Epithelial cell of proximal tubule (primary cell): ENCODE data around the gene ADCY3. TPM values are rescaled to one million over a fixed set of nuclear protein-coding genes. Genes with fewer than 3 reads are reported as not detected.
"Not testable (repeated sequence)": the region's sequence is repeated elsewhere in the genome, so short reads cannot be mapped to it uniquely, and the experiment has no call there.

Experiments used
- DNase-seq: peaks from one replicate; pipeline ENCODE4 v3.0.0-alpha.2; 2011; ENCODE audit warnings: low read depth
- H3K4me3 ChIP-seq: 2 replicates; pipeline ENCODE4 v1.5.1; 2011; ENCODE audit warnings: low read depth, mild to moderate bottlenecking, low read length
- total RNA-seq: library from RNA; depleted of rRNA; stranded (reverse); fragments of >200 nt; gene quantifications from 2 replicates; pipeline ENCODE4 v1.2.3, GENCODE V29; 2015
- TF ChIP-seq, protein P1 (sequence below): conservative IDR thresholded peaks from 2 replicates; pipeline ENCODE4 v1.5.1; 2012; ENCODE audit warnings: low read depth, mild to moderate bottlenecking, low read length

The ADCY3 gene
- total RNA-seq, 1 donor from 2014 or later: 18.7 TPM

- TF ChIP-seq, protein P1, sequence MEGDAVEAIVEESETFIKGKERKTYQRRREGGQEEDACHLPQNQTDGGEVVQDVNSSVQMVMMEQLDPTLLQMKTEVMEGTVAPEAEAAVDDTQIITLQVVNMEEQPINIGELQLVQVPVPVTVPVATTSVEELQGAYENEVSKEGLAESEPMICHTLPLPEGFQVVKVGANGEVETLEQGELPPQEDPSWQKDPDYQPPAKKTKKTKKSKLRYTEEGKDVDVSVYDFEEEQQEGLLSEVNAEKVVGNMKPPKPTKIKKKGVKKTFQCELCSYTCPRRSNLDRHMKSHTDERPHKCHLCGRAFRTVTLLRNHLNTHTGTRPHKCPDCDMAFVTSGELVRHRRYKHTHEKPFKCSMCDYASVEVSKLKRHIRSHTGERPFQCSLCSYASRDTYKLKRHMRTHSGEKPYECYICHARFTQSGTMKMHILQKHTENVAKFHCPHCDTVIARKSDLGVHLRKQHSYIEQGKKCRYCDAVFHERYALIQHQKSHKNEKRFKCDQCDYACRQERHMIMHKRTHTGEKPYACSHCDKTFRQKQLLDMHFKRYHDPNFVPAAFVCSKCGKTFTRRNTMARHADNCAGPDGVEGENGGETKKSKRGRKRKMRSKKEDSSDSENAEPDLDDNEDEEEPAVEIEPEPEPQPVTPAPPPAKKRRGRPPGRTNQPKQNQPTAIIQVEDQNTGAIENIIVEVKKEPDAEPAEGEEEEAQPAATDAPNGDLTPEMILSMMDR: no peak
- no peak overlapping the region for H3K4me3 ChIP-seq
- DNase-seq: no peak
These were observed 113.4 kb downstream of the ADCY3 start for GRCh38 chr2:24806661-24807036.

DNA sequence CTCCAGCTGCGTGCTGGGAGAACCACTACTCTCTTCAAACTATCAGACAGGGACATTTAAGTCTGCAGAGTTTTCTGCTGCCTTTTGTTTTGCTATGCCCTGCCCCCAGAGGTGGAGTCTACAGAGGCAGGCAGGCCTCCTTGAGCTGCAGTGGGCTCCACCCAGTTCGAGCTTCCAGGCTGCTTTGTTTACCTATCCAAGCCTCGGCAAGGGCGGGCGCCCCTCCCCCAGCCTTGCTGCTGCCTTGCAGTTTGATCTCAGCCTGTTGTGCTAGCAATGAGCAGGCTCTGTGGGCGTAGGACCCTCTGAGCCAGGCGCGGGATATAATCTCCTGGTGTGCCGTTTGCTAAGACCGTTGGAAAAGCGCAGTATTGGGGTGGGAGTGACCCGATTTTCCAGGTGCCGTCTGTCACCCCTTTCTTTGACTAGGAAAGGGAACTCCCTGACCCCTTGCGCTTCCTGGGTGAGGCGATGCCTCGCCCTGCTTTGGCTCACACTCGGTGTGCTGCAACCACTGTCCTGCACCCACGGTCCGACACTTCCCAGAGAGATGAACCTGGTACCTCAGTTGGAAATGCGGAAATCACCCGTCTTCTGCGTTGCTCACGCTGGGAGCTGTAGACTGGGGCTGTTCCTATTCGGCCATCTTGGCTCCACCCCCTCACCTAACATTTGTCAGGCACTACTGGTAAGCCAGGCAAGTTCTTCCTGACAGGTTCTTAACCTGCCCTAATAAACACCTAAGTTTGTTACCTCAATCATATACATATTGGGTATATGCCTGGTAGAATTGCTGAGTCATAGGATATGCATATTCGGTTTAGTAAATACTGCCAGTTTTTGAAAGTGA, 114.0 kb downstream of the ADCY3 start:
- H3K4me3 ChIP-seq, DNase-seq: not testable (repeated sequence)

DNA sequence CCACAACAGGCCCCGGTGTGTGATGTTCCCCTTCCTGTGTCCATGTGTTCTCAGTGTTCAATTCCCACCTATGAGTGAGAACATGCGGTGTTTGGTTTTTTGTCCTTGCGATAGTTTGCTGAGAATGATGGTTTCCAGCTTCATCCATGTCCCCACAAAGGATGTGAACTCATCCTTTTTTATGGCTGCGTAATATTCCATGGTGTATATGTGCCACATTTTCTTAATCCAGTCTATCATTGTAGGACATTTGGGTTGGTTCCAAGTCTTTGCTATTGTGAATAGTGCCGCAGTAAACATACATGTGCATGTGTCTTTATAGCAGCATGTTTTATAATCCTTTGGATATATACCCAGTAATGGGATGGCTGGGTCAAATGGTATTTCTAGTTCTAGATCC, 119.5 kb downstream of the ADCY3 start:
- DNase-seq, H3K4me3 ChIP-seq: not testable (repeated sequence)

- DNase-seq: no peak
- no peak overlapping the region for H3K4me3 ChIP-seq
- TF ChIP-seq, protein P1: no peak
These were observed 122.4 kb downstream of the ADCY3 start for GRCh38 chr2:24797644-24798043.

DNA sequence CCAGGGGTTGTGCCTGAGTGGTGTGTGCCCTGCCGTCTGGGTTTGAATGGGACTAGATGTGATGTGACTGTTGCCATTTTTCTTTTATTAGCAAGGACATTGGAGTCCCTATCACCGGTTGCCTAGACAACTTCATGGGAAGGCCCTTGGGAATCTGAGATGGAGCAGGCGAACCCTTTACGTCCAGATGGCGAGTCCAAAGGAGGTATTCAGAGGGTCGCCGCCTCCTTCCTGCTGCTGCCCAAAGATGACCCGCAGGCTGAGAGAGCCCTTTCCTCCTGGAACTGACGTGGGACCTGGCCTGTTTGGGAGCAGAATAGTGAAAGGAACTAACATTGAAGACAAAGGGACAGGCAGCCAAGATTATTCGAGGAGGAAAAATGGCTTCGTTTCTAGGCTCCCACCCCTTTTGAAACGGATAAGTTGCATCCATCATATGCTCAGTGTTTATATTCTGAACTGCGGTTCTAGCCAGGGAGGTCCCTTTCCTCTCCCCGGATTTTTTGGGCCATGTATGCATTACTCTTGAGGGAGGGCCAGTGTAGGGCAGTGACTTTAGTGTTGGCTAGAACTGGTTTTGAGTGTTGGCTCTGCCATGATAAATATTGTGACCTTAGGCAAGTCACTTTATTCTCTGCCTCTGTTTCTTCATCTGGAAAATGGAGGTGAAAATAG, 126.1 kb downstream of the ADCY3 start:
- no peak for DNase-seq
- H3K4me3 ChIP-seq: peak overlapping the region; percentile 90
- TF ChIP-seq, protein P1: no peak

DNA sequence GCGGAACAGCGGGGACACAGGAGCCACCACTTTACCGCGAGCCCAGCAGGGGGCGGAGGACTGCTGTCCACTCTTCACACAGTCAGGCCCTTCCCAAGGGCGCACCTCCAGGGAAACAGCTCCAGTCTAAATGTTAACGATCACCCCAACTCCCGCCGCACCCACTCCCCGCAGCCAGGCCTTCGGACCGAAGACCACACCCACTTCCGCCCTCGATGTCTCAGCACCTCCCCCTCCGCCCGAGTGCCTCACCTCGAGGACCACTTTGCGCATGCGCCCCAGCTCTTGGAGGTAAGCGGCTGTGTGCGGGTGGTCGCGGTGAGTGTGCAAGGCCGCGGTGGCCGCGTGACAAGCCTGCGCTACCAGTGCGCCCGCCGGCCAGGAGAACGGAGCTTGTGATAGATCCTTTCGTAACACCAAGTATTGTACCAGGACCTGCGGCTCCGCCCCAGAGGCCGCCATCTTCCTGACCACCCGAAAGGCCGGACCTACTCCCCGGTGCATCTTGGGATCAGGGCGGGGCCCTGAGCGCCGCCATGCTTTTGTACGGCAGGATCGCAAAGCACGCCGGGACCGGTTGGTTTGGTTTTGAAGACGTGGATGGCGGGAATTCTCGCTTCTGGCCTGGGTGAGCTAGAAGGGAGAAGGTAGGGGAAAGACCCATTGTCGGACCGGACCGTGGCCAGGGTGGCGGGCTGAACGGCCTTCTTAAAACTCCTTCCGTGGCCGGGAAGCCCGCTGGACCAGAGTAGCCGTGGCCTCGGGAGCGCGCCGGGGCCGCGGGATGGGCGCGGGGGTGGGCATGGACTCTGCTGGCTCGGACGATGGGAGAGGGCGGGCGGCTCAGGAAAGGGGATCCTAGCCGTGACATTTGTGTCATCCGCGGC, 126.9 kb downstream of the ADCY3 start, which contains the start of the genes CENPO and PTRHD1:
Gene CENPO, plus strand, starts transcription at position 552 of the 887 bp plus-strand sequence. CDS start 495 bp downstream, outside the sequence.
Gene PTRHD1, minus strand, starts transcription at position 518 of the 887 bp plus-strand sequence. Its CDS starts 14 bp downstream, at position 504.
- DNase-seq: peak; percentile 77
- TF ChIP-seq, protein P1: peak; percentile 76
- peak within 1 kb of the TSS; percentile 90 for H3K4me3 ChIP-seq

- peak overlapping the region; percentile 90 for H3K4me3 ChIP-seq
- TF ChIP-seq, protein P1: no peak
- no peak for DNase-seq
These were observed 127.5 kb downstream of the ADCY3 start for GRCh38 chr2:24792542-24792873.
